Stimulated activated CD8-positive, alpha-beta memory T cell treated with anti-CD3 and anti-CD28 coated beads, Interleukin-7, amount 100 ng/mL, for 1 hour (primary cell): Measurements from ENCODE around the gene DDI2.
"Not testable (repeated sequence)": the region's sequence is repeated elsewhere in the genome, so short reads cannot be mapped to it uniquely, and the experiment has no call there.

Source experiments
- DNase-seq, 2 donors: peaks; one replicate each; pipeline ENCODE4 v3.0.0-alpha.2; 2020; ENCODE audit warnings: low read depth in 2 of 2

Gene DDI2

GRCh38 chr1:15636436-15636835 is 19.2 kb downstream of the DDI2 start:
- DNase-seq, result no peak

DNA sequence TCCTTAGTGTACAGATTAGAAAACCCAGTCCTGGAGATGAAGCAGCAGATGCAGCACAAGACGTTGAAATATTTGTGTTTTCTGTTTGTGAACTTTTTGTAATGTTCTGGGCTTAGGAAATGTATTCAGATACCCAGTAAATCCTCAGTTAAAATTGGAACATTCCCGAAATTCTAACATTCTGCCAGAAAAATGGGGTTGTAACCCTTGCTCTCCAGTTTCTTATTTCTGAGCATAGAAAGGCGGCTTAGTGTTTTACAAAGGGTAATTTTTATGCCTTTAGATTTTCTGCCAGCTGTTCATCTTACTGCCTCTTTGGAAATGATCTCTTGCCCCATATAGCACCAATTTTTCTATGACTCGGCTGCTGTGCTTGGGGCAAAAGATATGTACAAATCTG is 20.6 kb downstream of the DDI2 start:
- no peak for DNase-seq

GRCh38 chr1:15639262-15639661 is 22.0 kb downstream of the DDI2 start:
- no peak for DNase-seq

GRCh38 chr1:15639931-15640330 is 22.7 kb downstream of the DDI2 start:
- no peak for DNase-seq

DNA sequence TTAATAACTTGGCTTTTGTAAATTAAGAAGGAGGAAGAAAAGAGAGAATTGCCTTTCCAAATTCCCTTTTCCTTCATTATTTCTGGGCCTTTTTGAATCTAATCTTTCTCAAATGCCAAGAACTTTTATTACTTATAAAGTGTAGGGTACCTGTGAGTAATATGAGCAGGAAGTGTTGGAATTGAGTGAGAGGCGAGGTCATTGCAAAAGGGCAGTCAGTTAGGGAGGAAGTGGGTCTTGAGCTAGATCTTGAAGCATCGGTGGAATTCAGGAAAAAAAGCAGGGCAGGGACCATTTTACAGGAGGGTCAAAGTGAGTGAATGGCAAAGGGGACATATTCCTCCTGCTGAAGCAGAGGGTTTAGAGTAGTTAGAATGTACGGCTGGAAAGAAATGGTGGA is 23.4 kb downstream of the DDI2 start:
- DNase-seq, result no peak

- no peak for DNase-seq
Observed at GRCh38 chr1:15649937-15650336, 32.7 kb downstream of the DDI2 start.

DNA sequence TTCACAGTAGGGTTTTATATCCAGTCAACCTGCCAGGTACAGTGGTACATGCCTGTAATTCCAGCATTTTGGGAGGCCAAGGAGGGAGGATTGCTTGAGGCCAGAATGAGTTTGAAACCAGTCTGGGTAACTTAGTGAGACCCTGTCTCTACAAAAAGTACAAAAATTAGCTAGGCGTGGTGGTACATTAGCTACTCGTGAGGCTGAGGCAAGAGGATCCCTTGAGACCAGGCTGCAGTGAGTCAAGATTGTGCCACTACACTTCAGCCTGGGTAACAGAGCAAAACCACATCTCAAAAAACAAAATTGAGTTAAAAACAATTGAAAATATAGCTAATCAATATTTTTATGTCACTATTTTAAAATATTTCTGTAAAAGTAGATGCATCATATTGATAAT is 33.2 kb downstream of the DDI2 start:
- no peak for DNase-seq

- not testable (repeated sequence) for DNase-seq
Observed at GRCh38 chr1:15652130-15652529, 34.9 kb downstream of the DDI2 start.

DNA sequence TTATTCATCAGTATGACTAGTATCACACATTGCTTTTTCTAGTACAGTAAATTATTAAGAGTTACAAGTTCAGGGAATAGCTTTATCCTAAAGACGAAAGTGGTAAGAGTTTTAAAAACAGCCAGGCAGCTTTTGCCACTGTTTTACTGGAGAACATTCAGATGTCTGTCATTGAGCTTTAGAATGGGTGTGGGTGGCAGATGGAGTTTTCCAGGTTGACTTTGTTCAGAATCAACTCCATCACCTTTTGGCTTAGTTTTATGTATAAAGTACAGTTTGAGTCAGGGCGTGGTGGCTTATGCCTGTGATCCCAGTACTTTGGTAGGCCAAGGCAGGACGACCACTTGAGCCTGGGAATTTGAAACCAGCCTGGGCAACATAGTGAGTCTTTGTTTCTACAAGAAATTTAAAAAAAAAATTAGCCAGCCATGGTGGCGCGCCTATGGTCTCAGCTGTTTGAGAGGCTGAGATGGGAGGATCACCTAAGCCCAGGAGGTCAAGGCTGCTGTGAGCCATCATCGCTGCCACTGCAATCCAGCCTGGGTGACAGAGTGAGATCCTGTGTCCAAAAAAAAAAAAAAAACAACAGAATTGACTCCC is 36.9 kb downstream of the DDI2 start:
- no peak for DNase-seq

DNA sequence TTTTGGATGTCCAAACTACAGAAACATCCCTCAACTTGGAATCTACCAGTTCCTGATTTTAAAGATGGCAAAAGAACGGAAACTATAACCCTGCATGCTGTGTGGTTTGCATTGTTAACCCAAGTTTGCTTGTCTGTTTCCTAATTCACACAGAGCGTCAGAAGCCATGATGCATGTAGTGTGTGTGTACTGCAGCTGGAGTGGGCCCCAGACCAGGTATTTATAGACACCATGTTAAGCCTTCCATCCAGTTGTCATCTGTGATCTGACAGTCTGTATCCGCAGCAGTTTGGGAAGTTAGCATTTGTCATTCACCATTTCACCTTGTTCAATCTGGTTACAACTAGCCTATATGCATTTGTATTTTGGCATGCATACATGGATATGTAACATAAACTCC is 39.2 kb downstream of the DDI2 start:
- no peak for DNase-seq

- no peak for DNase-seq
Observed at GRCh38 chr1:15657021-15657420, 39.8 kb downstream of the DDI2 start.

- DNase-seq, result no peak
Observed at GRCh38 chr1:15660151-15660550, 42.9 kb downstream of the DDI2 start.

- DNase-seq, result no peak
Observed at GRCh38 chr1:15662477-15662876, 45.2 kb downstream of the DDI2 start.

GRCh38 chr1:15663925-15664324 is 46.7 kb downstream of the DDI2 start:
- no peak for DNase-seq

DNA sequence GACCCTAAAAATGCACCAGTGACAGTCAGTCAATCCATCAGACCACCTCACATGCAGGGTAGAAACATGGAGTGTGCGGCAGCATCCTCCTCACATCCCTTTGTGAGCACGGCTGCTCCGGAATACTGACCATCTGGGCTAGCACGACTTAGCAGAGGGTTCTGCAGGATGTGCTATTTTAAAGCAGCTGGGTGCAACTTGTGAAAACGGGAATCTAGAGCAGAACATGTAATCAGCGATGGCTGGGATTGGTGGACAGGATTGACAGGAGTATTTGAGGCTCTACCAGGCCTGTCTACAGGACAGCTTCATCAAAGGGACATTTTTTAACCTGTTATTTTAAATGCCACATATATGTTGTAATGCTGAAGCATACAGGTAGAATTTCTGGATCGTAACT is 50.1 kb downstream of the DDI2 start:
- no peak for DNase-seq

- no peak for DNase-seq
Observed at GRCh38 chr1:15668089-15668754, 51.0 kb downstream of the DDI2 start.

GRCh38 chr1:15669074-15669473 is 51.8 kb downstream of the DDI2 start:
- DNase-seq, result no peak

- no peak for DNase-seq
Observed at GRCh38 chr1:15669864-15670263, 52.6 kb downstream of the DDI2 start.

GRCh38 chr1:15671430-15671829 is 54.2 kb downstream of the DDI2 start:
- no peak for DNase-seq

GRCh38 chr1:15674386-15675159 is 57.3 kb downstream of the DDI2 start:
- DNase-seq, result no peak

DNA sequence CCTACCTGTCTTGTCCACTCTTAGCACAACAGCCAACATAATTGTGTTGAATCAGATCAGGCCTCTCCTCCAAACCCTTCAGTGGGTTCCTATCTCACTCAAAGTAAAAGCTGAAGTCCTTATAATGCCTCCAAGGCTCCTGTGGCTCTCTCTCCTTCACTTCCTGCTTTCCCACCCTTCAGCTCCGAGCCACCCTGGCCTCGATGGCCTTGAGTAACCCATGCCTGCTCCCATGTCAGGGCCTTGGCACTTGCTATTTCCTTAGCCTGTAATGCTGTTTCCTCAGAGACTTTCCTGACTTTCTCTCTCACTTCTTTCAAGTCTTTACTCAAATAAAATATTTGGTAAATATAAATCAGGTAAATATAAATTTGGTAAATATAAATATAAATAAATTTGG is 58.8 kb downstream of the DDI2 start:
- DNase-seq, result no peak

- no peak for DNase-seq
Observed at GRCh38 chr1:15676688-15677661, 59.7 kb downstream of the DDI2 start.
